ENCODE results near the gene OR10V1. TPM values are rescaled to one million over a fixed set of nuclear protein-coding genes. Genes with fewer than 3 reads are reported as not detected.
"Not testable (repeated sequence)": the region's sequence is repeated elsewhere in the genome, so short reads cannot be mapped to it uniquely, and the experiment has no call there.

The OR10V1 gene
- total RNA-seq, 1 experiment from 2014 or later: not detected

DNA sequence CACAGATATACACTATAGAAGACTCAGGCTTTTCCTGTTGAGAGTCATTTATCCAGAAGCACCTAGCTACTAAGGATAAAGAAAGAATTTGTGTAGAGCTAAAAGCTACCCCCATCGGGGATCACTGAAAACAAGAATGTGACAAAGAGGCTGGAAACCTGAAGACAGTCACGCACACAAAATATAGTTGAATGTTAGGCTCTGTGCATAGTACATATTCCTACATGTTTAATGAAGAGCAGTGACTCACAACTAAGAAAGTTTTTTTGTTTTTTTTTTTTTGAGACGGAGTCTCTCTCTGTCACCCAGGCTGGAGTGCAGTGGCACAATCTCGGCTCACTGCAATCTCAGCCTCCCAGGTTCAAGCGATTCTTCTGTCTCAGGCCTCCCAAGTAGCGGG is 8.4 kb downstream of the OR10V1 start:
- no peaks in the 10 kb centered on the region for H4K20me1 ChIP-seq (ENCODE audit: insufficient read depth)
- H3K4me2 ChIP-seq: no peak overlapping the region
- intact Hi-C loops (cut with micrococcal nuclease; ENCODE audit: unreplicated experiment): no loop called here
- H3K4me1 ChIP-seq (replicated peaks; ENCODE audit: insufficient read depth): peaks cover 22% of the 10 kb centered on the region
- ChIA-PET CTCF (no interaction called here), POLR2A (ENCODE audit: unreplicated experiment) (no interaction called here)
- H2AFZ ChIP-seq: no peak overlapping the region
- H3K27ac ChIP-seq: no peak overlapping the region
- no peak for DNase-seq
- peaks cover 28% of the 10 kb centered on the region; the same call in 1 of the 2 replicates for H3F3A ChIP-seq (ENCODE audit: insufficient read depth, low read depth)
- TF ChIP-seq EZH2 (IDR thresholded peaks at IDR 0.05; ENCODE audit: low read depth): no peak
- TF ChIP-seq, protein P1, sequence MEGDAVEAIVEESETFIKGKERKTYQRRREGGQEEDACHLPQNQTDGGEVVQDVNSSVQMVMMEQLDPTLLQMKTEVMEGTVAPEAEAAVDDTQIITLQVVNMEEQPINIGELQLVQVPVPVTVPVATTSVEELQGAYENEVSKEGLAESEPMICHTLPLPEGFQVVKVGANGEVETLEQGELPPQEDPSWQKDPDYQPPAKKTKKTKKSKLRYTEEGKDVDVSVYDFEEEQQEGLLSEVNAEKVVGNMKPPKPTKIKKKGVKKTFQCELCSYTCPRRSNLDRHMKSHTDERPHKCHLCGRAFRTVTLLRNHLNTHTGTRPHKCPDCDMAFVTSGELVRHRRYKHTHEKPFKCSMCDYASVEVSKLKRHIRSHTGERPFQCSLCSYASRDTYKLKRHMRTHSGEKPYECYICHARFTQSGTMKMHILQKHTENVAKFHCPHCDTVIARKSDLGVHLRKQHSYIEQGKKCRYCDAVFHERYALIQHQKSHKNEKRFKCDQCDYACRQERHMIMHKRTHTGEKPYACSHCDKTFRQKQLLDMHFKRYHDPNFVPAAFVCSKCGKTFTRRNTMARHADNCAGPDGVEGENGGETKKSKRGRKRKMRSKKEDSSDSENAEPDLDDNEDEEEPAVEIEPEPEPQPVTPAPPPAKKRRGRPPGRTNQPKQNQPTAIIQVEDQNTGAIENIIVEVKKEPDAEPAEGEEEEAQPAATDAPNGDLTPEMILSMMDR (conservative IDR thresholded peaks at IDR 0.05): no peak
- no peaks in the 10 kb centered on the region for H3K9me2 ChIP-seq (ENCODE audit: insufficient read depth)
- no TSS peak for BruUV-seq (replicated peaks)
- H3K27me3 ChIP-seq (ENCODE audit: insufficient read depth, low read depth): no peaks in the 10 kb centered on the region
- no peaks in the 10 kb centered on the region for H3K36me3 ChIP-seq (ENCODE audit: low read depth)
- no peak overlapping the region for H3K4me3 ChIP-seq
- H3K9me3 ChIP-seq (ENCODE audit: insufficient read depth, low read depth): no peaks in the 10 kb centered on the region
- no peaks in the 10 kb centered on the region for H3K79me2 ChIP-seq (ENCODE audit: low read depth)

- Histone ChIP-seq H3F3A (ENCODE audit: insufficient read depth, low read depth) (peaks cover 28% of the 10 kb centered on the region; the same call in 1 of the 2 replicates), H3K4me1 (replicated peaks; ENCODE audit: insufficient read depth) (peaks cover 22% of the 10 kb centered on the region)
- H2AFZ ChIP-seq; H3K4me2 ChIP-seq; DNase-seq; H3K9me3 ChIP-seq (ENCODE audit: insufficient read depth, low read depth); H3K79me2 ChIP-seq (ENCODE audit: low read depth); H3K27ac ChIP-seq; H3K4me3 ChIP-seq; BruUV-seq (replicated peaks); H3K36me3 ChIP-seq (ENCODE audit: low read depth); intact Hi-C loops (cut with micrococcal nuclease; ENCODE audit: unreplicated experiment); CTCF ChIA-PET; H3K27me3 ChIP-seq (ENCODE audit: insufficient read depth, low read depth); POLR2A ChIA-PET (ENCODE audit: unreplicated experiment); H3K9me2 ChIP-seq (ENCODE audit: insufficient read depth); H4K20me1 ChIP-seq (ENCODE audit: insufficient read depth): not testable (repeated sequence)
Measured at GRCh38 chr11:59703515-59703914, 10.1 kb downstream of the OR10V1 start.

GRCh38 chr11:59700157-59700556 is 13.5 kb downstream of the OR10V1 start:
- DNase-seq; BruUV-seq (replicated peaks); H3K9me3 ChIP-seq (ENCODE audit: insufficient read depth, low read depth); CTCF ChIA-PET; H4K20me1 ChIP-seq (ENCODE audit: insufficient read depth); H3K27me3 ChIP-seq (ENCODE audit: insufficient read depth, low read depth); H3K4me1 ChIP-seq (replicated peaks; ENCODE audit: insufficient read depth); H3K4me2 ChIP-seq; H3K4me3 ChIP-seq; H3K27ac ChIP-seq; H3F3A ChIP-seq (ENCODE audit: insufficient read depth, low read depth); intact Hi-C loops (cut with micrococcal nuclease; ENCODE audit: unreplicated experiment); H3K36me3 ChIP-seq (ENCODE audit: low read depth); POLR2A ChIA-PET (ENCODE audit: unreplicated experiment); H3K79me2 ChIP-seq (ENCODE audit: low read depth); H3K9me2 ChIP-seq (ENCODE audit: insufficient read depth); H2AFZ ChIP-seq: not testable (repeated sequence)

DNA sequence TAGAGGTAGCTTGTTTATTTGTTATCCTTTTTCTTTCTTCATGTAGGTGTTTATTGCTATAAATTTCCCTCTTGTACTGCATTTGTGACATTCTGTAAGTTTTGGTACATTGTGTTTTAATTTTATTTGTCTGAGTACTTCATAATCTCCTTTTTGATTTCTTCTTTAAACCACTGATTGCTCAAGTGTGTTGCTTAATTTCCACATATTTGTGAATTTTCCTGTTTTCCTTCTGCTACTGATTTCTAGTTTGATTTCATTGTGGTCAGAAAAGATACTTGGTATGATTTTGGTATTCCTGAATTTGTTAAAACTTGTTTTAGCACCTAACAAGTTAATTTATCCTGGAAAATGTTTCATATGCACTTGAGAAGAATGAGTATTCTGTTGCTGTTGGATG is 15.1 kb downstream of the OR10V1 start:
- no peak overlapping the region for H2AFZ ChIP-seq
- no peak for TF ChIP-seq EZH2 (IDR thresholded peaks at IDR 0.05; ENCODE audit: low read depth)
- TF ChIP-seq, protein P1 (conservative IDR thresholded peaks at IDR 0.05): no peak
- H3F3A ChIP-seq (ENCODE audit: insufficient read depth, low read depth): no peaks in the 10 kb centered on the region
- intact Hi-C loops (cut with micrococcal nuclease; ENCODE audit: unreplicated experiment): no loop called here
- no peak overlapping the region for H3K4me2 ChIP-seq
- DNase-seq: no peak
- CTCF ChIA-PET: interaction anchor here (0.6 kb wide), 1 partner anchor 21 kb away, joined by 4 read pairs; no protein-coding TSS in a partner anchor
- no peaks in the 10 kb centered on the region for H3K79me2 ChIP-seq (ENCODE audit: low read depth)
- H3K4me1 ChIP-seq (replicated peaks; ENCODE audit: insufficient read depth): no peaks in the 10 kb centered on the region
- no peaks in the 10 kb centered on the region; the same call in 1 of the 2 replicates for H3K9me2 ChIP-seq (ENCODE audit: insufficient read depth)
- H3K4me3 ChIP-seq: no peak overlapping the region
- H3K36me3 ChIP-seq (ENCODE audit: low read depth): no peaks in the 10 kb centered on the region
- no peak overlapping the region for H3K27ac ChIP-seq
- POLR2A ChIA-PET (ENCODE audit: unreplicated experiment): no interaction called here
- BruUV-seq (replicated peaks): no TSS peak
- peaks cover 5% of the 10 kb centered on the region; the same call in 1 of the 2 replicates for H3K27me3 ChIP-seq (ENCODE audit: insufficient read depth, low read depth)
- no peaks in the 10 kb centered on the region for H4K20me1 ChIP-seq (ENCODE audit: insufficient read depth)
- H3K9me3 ChIP-seq (ENCODE audit: insufficient read depth, low read depth): no peaks in the 10 kb centered on the region
